ENCODE results near the gene RPL10A.
A peak's percentile ranks its signal among the peaks of the same experiment; 100 is the strongest.

The RPL10A gene

GRCh38 chr6:35443341-35444030, 24.7 kb upstream of the RPL10A start:
- no peak for DNase-seq (ENCODE audit: low read depth, low spot score)
- in situ Hi-C loops (cut with HindIII; ENCODE audit: low sequenced_read_pairs) = no loop called here
- TF ChIP-seq CTCF (IDR thresholded peaks at IDR 0.05; ENCODE audit: low read depth, low read length) = no peak
- no peak overlapping the region for H3K4me3 ChIP-seq (ENCODE audit: low read depth, low read length)

- no peak for TF ChIP-seq CTCF (IDR thresholded peaks at IDR 0.05; ENCODE audit: low read depth, low read length)
- in situ Hi-C loops (cut with HindIII; ENCODE audit: low sequenced_read_pairs) = no loop called here
- H3K4me3 ChIP-seq (ENCODE audit: low read depth, low read length) = no peak overlapping the region
- DNase-seq (ENCODE audit: low read depth, low spot score) = no peak
Measured at GRCh38 chr6:35445691-35446090, 22.5 kb upstream of the RPL10A start.

- in situ Hi-C loops (cut with HindIII; ENCODE audit: low sequenced_read_pairs) = no loop called here
- H3K4me3 ChIP-seq (ENCODE audit: low read depth, low read length) = no peak overlapping the region
- no peak for TF ChIP-seq CTCF (IDR thresholded peaks at IDR 0.05; ENCODE audit: low read depth, low read length)
Measured at GRCh38 chr6:35448191-35448590, 20.0 kb upstream of the RPL10A start.

GRCh38 chr6:35449287-35449881, 18.8 kb upstream of the RPL10A start:
- in situ Hi-C loops (cut with HindIII; ENCODE audit: low sequenced_read_pairs) = no loop called here
- TF ChIP-seq CTCF (IDR thresholded peaks at IDR 0.05; ENCODE audit: low read depth, low read length) = peak; percentile 53
- DNase-seq (ENCODE audit: low read depth, low spot score) = peak; percentile 69
- H3K4me3 ChIP-seq (ENCODE audit: low read depth, low read length) = no peak overlapping the region

More at GRCh38 chr6:35448191-35448590, 20.0 kb upstream of the RPL10A start:
- DNase-seq (ENCODE audit: low read depth, low spot score) = no peak

GRCh38 chr6:35451354-35452182, 16.6 kb upstream of the RPL10A start:
- in situ Hi-C loops (cut with HindIII; ENCODE audit: low sequenced_read_pairs) = no loop called here
- no peak for TF ChIP-seq CTCF (IDR thresholded peaks at IDR 0.05; ENCODE audit: low read depth, low read length)
- no peak for DNase-seq (ENCODE audit: low read depth, low spot score)
- peak overlapping the region; percentile 44 for H3K4me3 ChIP-seq (ENCODE audit: low read depth, low read length)

DNA sequence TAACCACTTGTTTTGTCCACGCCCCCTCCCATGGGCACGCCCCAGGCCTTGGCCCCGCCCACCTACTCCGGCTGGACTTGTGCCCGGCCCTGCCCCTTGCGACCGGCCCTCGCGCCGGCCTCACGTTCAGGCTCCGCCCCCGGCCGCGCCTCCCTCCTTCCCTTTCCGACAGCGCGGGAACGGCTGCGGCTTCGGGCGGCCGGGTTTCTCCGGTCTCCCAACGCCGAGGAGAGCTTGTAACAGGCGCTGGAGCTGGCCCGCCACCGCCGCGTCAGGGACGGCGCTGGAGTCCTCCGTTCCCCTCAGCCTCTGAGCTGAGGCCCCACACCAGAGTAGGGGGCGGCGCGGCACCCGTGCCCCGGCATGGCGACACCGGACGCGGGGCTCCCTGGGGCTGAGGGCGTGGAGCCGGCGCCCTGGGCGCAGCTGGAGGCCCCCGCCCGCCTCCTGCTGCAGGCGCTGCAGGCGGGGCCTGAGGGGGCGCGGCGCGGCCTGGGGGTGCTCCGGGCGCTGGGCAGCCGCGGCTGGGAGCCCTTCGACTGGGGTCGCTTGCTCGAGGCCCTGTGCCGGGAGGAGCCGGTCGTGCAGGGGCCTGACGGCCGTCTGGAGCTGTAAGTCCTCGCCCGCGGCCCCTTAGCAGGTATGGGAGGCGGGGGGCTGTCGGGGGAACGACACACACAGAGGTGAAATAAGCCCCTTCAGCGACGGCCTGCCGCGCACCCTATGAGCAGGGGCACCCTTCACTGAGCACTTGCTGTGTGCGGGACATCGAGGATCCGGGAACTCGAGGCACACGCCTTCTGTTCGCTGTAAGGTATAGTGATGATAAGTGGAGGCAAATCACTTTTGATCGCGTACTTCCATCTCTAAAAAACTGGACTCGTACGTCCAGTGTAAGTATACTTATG, 15.8 kb upstream of the RPL10A start, which contains the start of gene FANCE:
FANCE (plus strand) TSS at position 156 of the 908 bp plus-strand sequence; CDS start at position 364, 208 bp downstream.
- TF ChIP-seq CTCF (IDR thresholded peaks at IDR 0.05; ENCODE audit: low read depth, low read length) = no peak
- peak; percentile 93 for DNase-seq (ENCODE audit: low read depth, low spot score)
- in situ Hi-C loops (cut with HindIII; ENCODE audit: low sequenced_read_pairs) = no loop called here
- H3K4me3 ChIP-seq (ENCODE audit: low read depth, low read length) = peak within 1 kb of the TSS; percentile 44

All from astrocyte of the spinal cord (primary cell).